H9 (cell line): Measurements from ENCODE around the gene CHST8. TPM values are rescaled to one million over a fixed set of nuclear protein-coding genes. Genes with fewer than 3 reads are reported as not detected.

Experiments used
- DNase-seq: peaks from one replicate; pipeline ENCODE4 v3.0.0-alpha.2; 2017
- H2AFZ ChIP-seq: one replicate; pipeline ENCODE4 v1.6.1; 2013; ENCODE audit warnings: mild to moderate bottlenecking, low read length, control low read depth, moderate library complexity
- H2AK5ac ChIP-seq: 2 replicates; pipeline ENCODE4 v1.6.1; 2013; ENCODE audit warnings: low read length, control low read depth, mixed read lengths; ENCODE audit not compliant: insufficient read length
- H2BK120ac ChIP-seq: one replicate; pipeline ENCODE4 v1.6.1; 2013; ENCODE audit warnings: low read depth, mild to moderate bottlenecking, low read length, control low read depth, inconsistent platforms; ENCODE audit not compliant: poor library complexity, severe bottlenecking
- H2BK12ac ChIP-seq: 2 replicates; pipeline ENCODE4 v1.6.1; 2013; ENCODE audit warnings: low read length, control low read depth, mixed read lengths, low read depth; ENCODE audit not compliant: insufficient read length
- H2BK15ac ChIP-seq: 2 replicates; pipeline ENCODE4 v1.6.1; 2013; ENCODE audit warnings: low read depth, low read length, control low read depth
- H2BK20ac ChIP-seq: one replicate; pipeline ENCODE4 v1.6.1; 2013; ENCODE audit warnings: low read depth, mild to moderate bottlenecking, low read length, control low read depth, inconsistent platforms; ENCODE audit not compliant: poor library complexity, severe bottlenecking
- H2BK5ac ChIP-seq: 2 replicates; pipeline ENCODE4 v1.6.1; 2013; ENCODE audit warnings: low read length, control low read depth, mixed read lengths; ENCODE audit not compliant: insufficient read length
- H3K14ac ChIP-seq: 2 replicates; pipeline ENCODE4 v1.6.1; 2013; ENCODE audit warnings: low read length, control low read depth; ENCODE audit not compliant: insufficient read depth
- H3K18ac ChIP-seq: 2 replicates; pipeline ENCODE4 v1.6.1; 2013; ENCODE audit warnings: low read depth, mild to moderate bottlenecking, mixed read lengths, low read length, control low read depth; ENCODE audit not compliant: insufficient read length
- H3K23ac ChIP-seq: 2 replicates; pipeline ENCODE4 v1.6.1; 2013; ENCODE audit warnings: low read length, control low read depth, mixed read lengths, low read depth; ENCODE audit not compliant: insufficient read length
- H3K23me2 ChIP-seq: 2 replicates; pipeline ENCODE4 v1.6.1; 2013; ENCODE audit warnings: low read depth, mild to moderate bottlenecking, mixed read lengths, low read length, control low read depth; ENCODE audit not compliant: insufficient read length, poor library complexity, severe bottlenecking
- H3K27ac ChIP-seq: 2 replicates; pipeline ENCODE4 v1.5.1; 2013; ENCODE audit warnings: low read length, control low read depth, mixed read lengths, low read depth; ENCODE audit not compliant: insufficient read length
- H3K27me3 ChIP-seq: 2 replicates; pipeline ENCODE4 v1.6.1; 2013; ENCODE audit warnings: low read length, control low read depth, inconsistent platforms; ENCODE audit not compliant: insufficient read depth
- H3K4ac ChIP-seq: 2 replicates; pipeline ENCODE4 v1.6.1; 2013; ENCODE audit warnings: low read depth, mild to moderate bottlenecking, control low read depth, inconsistent platforms, low read length, moderate library complexity
- H3K4me1 ChIP-seq: 2 replicates; pipeline ENCODE4 v1.6.1; 2013; ENCODE audit warnings: low read length, control low read depth, inconsistent platforms; ENCODE audit not compliant: insufficient read depth
- H3K4me2 ChIP-seq: 2 replicates; pipeline ENCODE4 v1.6.1; 2013; ENCODE audit warnings: low read length, control low read depth, mixed read lengths; ENCODE audit not compliant: insufficient read length, insufficient read depth
- H3K56ac ChIP-seq: 2 replicates; pipeline ENCODE4 v1.6.1; 2013; ENCODE audit warnings: low read depth, mild to moderate bottlenecking, mixed read lengths, low read length, control low read depth; ENCODE audit not compliant: insufficient read length
- H3K79me1 ChIP-seq: 2 replicates; pipeline ENCODE4 v1.6.1; 2013; ENCODE audit warnings: low read depth, mild to moderate bottlenecking, moderate library complexity, low read length, control low read depth, inconsistent platforms; ENCODE audit not compliant: insufficient read depth, poor library complexity, severe bottlenecking
- H3K79me2 ChIP-seq: 2 replicates; pipeline ENCODE4 v1.6.1; 2013; ENCODE audit warnings: low read length, control low read depth, inconsistent platforms; ENCODE audit not compliant: insufficient read depth
- H3K9ac ChIP-seq: 2 replicates; pipeline ENCODE4 v1.6.1; 2013; ENCODE audit warnings: low read length, control low read depth, mixed read lengths; ENCODE audit not compliant: insufficient read length; ENCODE audit errors: extremely low read depth
- H3K9me3 ChIP-seq: one replicate; pipeline ENCODE4 v1.6.1; 2013; ENCODE audit warnings: low read depth, low read length, inconsistent platforms; ENCODE audit not compliant: control insufficient read depth
- H3T11ph ChIP-seq: one replicate; pipeline ENCODE4 v1.6.1; 2013; ENCODE audit warnings: mild to moderate bottlenecking, low read length, control low read depth, inconsistent platforms
- H4K20me1 ChIP-seq: one replicate; pipeline ENCODE4 v1.6.1; 2013; ENCODE audit not compliant: control insufficient read depth, insufficient read length, insufficient read depth
- H4K5ac ChIP-seq: 2 replicates; pipeline ENCODE4 v1.6.1; 2013; ENCODE audit warnings: low read depth, mild to moderate bottlenecking, mixed read lengths, low read length, control low read depth; ENCODE audit not compliant: insufficient read length
- H4K8ac ChIP-seq: replicated peaks from 2 replicates; pipeline ENCODE4 v1.6.1; 2013; ENCODE audit warnings: low read length, control low read depth, mixed read lengths, low read depth; ENCODE audit not compliant: insufficient read length
- H4K91ac ChIP-seq: 2 replicates; pipeline ENCODE4 v1.6.1; 2013; ENCODE audit warnings: low read depth, mild to moderate bottlenecking, moderate library complexity, mixed read lengths, low read length, control low read depth; ENCODE audit not compliant: insufficient read length
- H3K27ac Mint-ChIP-seq, 3 experiments: 2 replicates in 2 of 3; 3 replicates in 1 of 3; pipeline ENCODE4 v1.8.0; 2020 to 2021; ENCODE audit warnings: mixed read lengths in 3 of 3, mild to moderate bottlenecking in 1 of 3, moderate library complexity in 1 of 3
- H3K27me3 Mint-ChIP-seq: 2 replicates; pipeline ENCODE4 v1.8.0; 2021; ENCODE audit warnings: low read depth, mild to moderate bottlenecking, moderate library complexity, mixed read lengths
- H3K36me3 Mint-ChIP-seq, 3 experiments: 2 replicates in 2 of 3; 3 replicates in 1 of 3; pipeline ENCODE4 v1.8.0; 2020 to 2021; ENCODE audit warnings: low read depth in 3 of 3, mixed read lengths in 3 of 3; ENCODE audit not compliant: insufficient read depth in 1 of 3
- H3K4me1 Mint-ChIP-seq, 2 experiments: 2 replicates each; pipeline ENCODE4 v1.8.0; 2020; ENCODE audit warnings: mixed read lengths in 2 of 2
- H3K4me3 Mint-ChIP-seq, 2 experiments: 2 replicates in 1 of 2; 3 replicates in 1 of 2; pipeline ENCODE4 v1.8.0; 2020 to 2021; ENCODE audit warnings: mild to moderate bottlenecking in 2 of 2, mixed read lengths in 2 of 2, moderate library complexity in 1 of 2
- H3K9me3 Mint-ChIP-seq, 2 experiments: 2 replicates in 1 of 2; 3 replicates in 1 of 2; pipeline ENCODE4 v1.8.0; 2020; ENCODE audit warnings: mild to moderate bottlenecking in 2 of 2, mixed read lengths in 2 of 2, moderate library complexity in 1 of 2
- CTCF ChIP-seq: fragments of 200-600 bp; sonication (generic); conservative IDR thresholded peaks from 3 replicates; pipeline ENCODE4 v1.8.0; 2021; ENCODE audit warnings: antibody characterized with exemption, mild to moderate bottlenecking
- WGBS: extraction: QIAGEN DNeasy Blood & Tissue Kit; methylation state at CpG from one replicate; pipeline ENCODE4 v1.1.7; 2013; ENCODE audit warnings: missing lambda C conversion rate, low lambda C conversion rate, mixed read lengths; ENCODE audit not compliant: insufficient read length; ENCODE audit errors: extremely low coverage; 5-methylcytosine and 5-hydroxymethylcytosine counted together
- total RNA-seq: library from RNA; stranded (reverse); gene quantifications from 2 replicates; pipeline ENCODE4 v1.2.1, GENCODE V29; 2021

The CHST8 gene
- total RNA-seq, 1 experiment from 2014 or later, result 5.1 TPM

DNA sequence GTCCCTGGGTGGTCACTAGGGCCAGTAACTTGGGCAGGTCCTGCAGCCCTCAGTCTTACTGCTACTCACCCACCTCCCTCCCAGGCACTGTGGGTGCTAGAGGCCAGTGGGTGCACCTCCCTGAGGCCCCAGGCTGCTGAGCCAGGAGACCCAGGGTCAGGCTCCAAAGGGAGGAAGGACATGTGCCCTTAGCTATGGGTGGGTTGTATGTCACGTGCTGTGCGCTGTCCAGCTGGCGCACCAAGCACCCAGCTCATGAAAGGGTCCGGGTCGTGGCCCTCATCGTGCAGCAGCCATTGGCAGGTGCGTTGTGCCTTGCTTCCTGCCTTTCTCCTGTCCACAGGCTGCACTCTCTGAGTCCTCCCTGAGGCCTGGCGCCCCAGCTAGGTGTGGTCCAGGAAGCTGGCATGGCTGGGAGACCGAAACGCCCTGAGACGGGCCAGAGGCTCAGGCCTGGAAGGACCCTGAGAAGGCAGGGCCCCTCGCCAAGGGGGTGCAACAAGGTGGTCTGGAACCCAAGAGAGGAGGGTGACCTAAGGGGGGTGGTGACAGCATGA, 127.9 kb downstream of the CHST8 start:
- no peaks in the 10 kb centered on the region; a peak in 1 of 7 replicates for H3K36me3 Mint-ChIP-seq
- Histone ChIP-seq H2BK5ac (no peak overlapping the region), H4K5ac (no peak overlapping the region), H3K79me2 (no peaks in the 10 kb centered on the region), H2AFZ (no peak overlapping the region), H3K4me1 (no peaks in the 10 kb centered on the region), H3K14ac (no peak overlapping the region), H3K4ac (no peak overlapping the region), H3K56ac (no peak overlapping the region), H3K9me3 (no peaks in the 10 kb centered on the region), H3K9ac (no peak overlapping the region), H3T11ph (no peak overlapping the region), H3K23ac (no peak overlapping the region), H3K4me2 (no peak overlapping the region), H3K27ac (no peak overlapping the region), H4K20me1 (no peaks in the 10 kb centered on the region), H3K79me1 (no peaks in the 10 kb centered on the region), H4K8ac (no peak overlapping the region), H4K91ac (no peak overlapping the region), H2BK20ac (no peak overlapping the region), H2BK15ac (no peak overlapping the region), H3K27me3 (no peaks in the 10 kb centered on the region), H2BK12ac (no peak overlapping the region), H2AK5ac (no peak overlapping the region), H3K18ac (no peak overlapping the region), H2BK120ac (no peak overlapping the region), H3K23me2 (no peaks in the 10 kb centered on the region)
- no peak overlapping the region for H3K4me3 Mint-ChIP-seq
- H3K27ac Mint-ChIP-seq, result no peak overlapping the region
- H3K9me3 Mint-ChIP-seq, result no peaks in the 10 kb centered on the region
- H3K27me3 Mint-ChIP-seq, result peaks cover 8% of the 10 kb centered on the region
- peaks cover 0 to 3% of the 10 kb centered on the region in 2 experiments; a peak in 1 of 4 replicates for H3K4me1 Mint-ChIP-seq
- TF ChIP-seq CTCF, result no peak
- no CpG with 5 or more reads among the region's 12 CpGs for whole genome bisulfite sequencing
- DNase-seq, result no peak
